GM12801 (cell line): ENCODE results near the gene B3GAT1.

Experiments used
- CTCF ChIP-seq: IDR thresholded peaks from one replicate; pipeline ENCODE4 v1.5.1; 2011; ENCODE audit warnings: control low read depth; ENCODE audit not compliant: insufficient read length; ENCODE audit errors: extremely low read depth

B3GAT1 gene

DNA sequence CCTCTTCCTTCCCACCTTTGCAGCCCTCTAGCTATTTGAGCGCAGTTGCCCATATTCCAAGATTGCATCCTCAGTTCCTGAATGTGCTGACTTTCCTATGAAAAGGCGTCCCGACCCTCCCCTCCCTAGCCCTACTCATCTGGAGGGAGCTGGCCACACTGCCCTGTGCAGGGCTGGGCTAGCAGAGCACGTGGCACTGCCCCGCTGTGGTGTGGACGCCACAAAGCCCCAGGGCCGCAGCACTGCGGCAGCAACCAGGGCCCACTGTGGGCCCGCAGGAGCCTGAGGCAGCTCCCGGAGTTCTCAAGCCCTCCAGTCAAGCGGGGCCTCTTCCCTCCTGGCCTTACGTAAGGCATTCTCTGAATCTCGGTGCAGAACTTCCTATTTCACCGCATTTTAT lies 27.6 kb downstream of the B3GAT1 start:
- no peak for TF ChIP-seq CTCF

DNA sequence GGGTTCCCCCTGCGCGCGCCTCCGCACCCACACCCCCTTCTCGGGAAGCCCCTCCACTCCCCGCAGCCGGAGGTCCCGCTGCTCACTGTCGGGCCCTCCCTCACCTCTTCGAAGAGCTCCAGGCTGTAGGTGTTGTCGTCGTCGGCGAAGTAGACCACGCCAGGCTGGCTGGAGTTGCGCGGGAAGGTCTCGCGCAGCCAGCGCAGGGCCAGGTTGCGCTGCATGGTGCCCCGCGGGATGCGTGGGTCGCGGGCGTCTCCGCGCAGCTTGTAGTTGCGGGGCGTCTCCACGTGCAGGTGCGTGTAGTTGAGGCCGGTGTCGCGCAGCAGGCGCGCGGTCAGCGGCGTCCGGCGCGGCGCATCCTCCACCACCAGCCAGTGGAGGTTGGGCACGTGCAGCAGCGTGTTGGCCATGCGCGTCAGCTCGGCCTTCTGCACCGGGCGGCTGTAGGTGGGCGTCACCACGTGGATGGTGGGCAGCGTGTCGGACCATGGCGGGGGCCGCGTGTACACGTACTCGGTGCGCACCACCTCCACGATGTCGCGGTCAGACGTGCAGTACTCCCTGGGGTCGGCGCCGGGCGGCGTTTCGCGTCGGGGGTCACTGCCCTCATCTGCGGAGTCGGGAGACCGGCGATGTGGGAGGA lies 28.3 kb downstream of the B3GAT1 start:
- TF ChIP-seq CTCF, result no peak

DNA sequence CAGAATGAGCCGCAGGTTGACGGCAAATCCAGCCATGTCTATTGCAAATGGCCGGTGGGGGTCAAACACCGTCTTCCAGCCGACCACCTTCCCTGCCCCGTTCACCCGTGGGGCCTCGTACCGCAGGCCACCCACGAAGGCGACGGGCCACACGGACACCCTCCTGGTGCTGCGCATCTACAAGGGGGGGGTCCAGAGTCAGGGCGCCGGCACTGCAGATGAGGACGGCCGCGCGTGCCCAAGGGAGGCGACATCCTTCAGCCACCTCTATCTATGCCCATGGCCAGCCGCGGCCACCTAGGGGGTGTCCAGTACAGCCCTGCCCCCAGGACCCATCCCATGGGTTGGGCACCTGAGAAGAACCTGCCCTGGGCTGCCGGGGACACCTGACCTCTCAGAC lies 29.2 kb downstream of the B3GAT1 start:
- no peak for TF ChIP-seq CTCF

GRCh38 chr11:134382257-134382656 lies 29.8 kb downstream of the B3GAT1 start:
- no peak for TF ChIP-seq CTCF

- TF ChIP-seq CTCF, result no peak
Observed at GRCh38 chr11:134380785-134381184, 31.3 kb downstream of the B3GAT1 start.

GRCh38 chr11:134380229-134380628 lies 31.8 kb downstream of the B3GAT1 start:
- TF ChIP-seq CTCF, result no peak

DNA sequence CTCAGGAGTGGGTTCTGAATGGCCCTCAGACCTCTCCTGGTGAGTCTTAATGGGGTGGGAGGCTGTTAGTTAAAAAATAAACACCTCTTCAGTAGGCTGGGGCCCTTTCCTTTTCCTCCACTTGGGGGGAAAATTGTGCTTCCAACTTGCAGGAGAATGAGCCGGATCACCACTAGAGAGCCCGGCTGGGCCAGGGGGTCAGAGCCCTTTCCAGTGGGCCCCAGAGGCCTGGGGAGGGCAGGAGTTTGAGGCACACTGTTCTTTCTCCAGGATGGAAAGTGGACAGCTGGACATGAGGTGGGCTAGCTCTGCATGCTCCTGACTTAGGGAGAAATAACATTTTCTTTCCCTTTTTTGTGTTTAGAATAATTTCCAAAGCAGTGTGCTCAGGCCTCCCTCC lies 32.8 kb downstream of the B3GAT1 start:
- no peak for TF ChIP-seq CTCF
